Neural progenitor cell (in vitro differentiated cells): ENCODE data around the gene CYLD. TPM values are rescaled to one million over a fixed set of nuclear protein-coding genes. Genes with fewer than 3 reads are reported as not detected.

ENCODE experiments used
- DNase-seq: peaks from one replicate; pipeline ENCODE4 v3.0.0-alpha.2; 2016; ENCODE audit warnings: low spot score
- H2AFZ ChIP-seq: fragments of 200-600 bp; sonication (generic); replicated peaks from 2 replicates; pipeline ENCODE4 v1.6.1; 2016; ENCODE audit warnings: antibody characterized with exemption
- H3F3A ChIP-seq: fragments of 200-600 bp; sonication (generic); 2 replicates; pipeline ENCODE4 v1.6.1; 2016; ENCODE audit warnings: antibody characterized with exemption, low read depth
- H3K27ac ChIP-seq: fragments of 200-600 bp; sonication (generic); 2 replicates; pipeline ENCODE4 v1.5.1; 2016; ENCODE audit warnings: mild to moderate bottlenecking
- H3K27me3 ChIP-seq: fragments of 200-600 bp; sonication (generic); 2 replicates; pipeline ENCODE4 v1.6.1; 2016; ENCODE audit warnings: mild to moderate bottlenecking, moderate library complexity
- H3K36me3 ChIP-seq: fragments of 200-600 bp; sonication (generic); 2 replicates; pipeline ENCODE4 v1.5.1; 2016
- H3K4me1 ChIP-seq: fragments of 200-600 bp; sonication (generic); 2 replicates; pipeline ENCODE4 v1.6.1; 2016; ENCODE audit warnings: mixed run types
- H3K4me2 ChIP-seq: fragments of 200-600 bp; sonication (generic); 2 replicates; pipeline ENCODE4 v1.6.1; 2016
- H3K4me3 ChIP-seq: fragments of 200-600 bp; sonication (generic); 2 replicates; pipeline ENCODE4 v1.5.1; 2016
- H3K79me2 ChIP-seq: fragments of 200-600 bp; sonication (generic); 2 replicates; pipeline ENCODE4 v1.6.1; 2016; ENCODE audit warnings: low read depth
- H3K9ac ChIP-seq: fragments of 200-600 bp; sonication (generic); 2 replicates; pipeline ENCODE4 v1.6.1; 2016
- H3K9me3 ChIP-seq: fragments of 200-600 bp; sonication (generic); 2 replicates; pipeline ENCODE4 v1.5.1; 2016; ENCODE audit warnings: low read depth
- H4K20me1 ChIP-seq: fragments of 200-600 bp; sonication (generic); 2 replicates; pipeline ENCODE4 v1.6.1; 2016; ENCODE audit warnings: low read depth
- H3K27ac Mint-ChIP-seq: 3 replicates; pipeline ENCODE4 v1.8.0; 2021; ENCODE audit warnings: mixed read lengths
- H3K27me3 Mint-ChIP-seq: 2 replicates; pipeline ENCODE4 v1.8.0; 2022; ENCODE audit warnings: low read depth, mild to moderate bottlenecking, inconsistent platforms, moderate library complexity, mixed read lengths; ENCODE audit not compliant: insufficient read depth
- H3K36me3 Mint-ChIP-seq: 3 replicates; pipeline ENCODE4 v1.8.0; 2021; ENCODE audit warnings: mixed read lengths
- H3K4me1 Mint-ChIP-seq: 3 replicates; pipeline ENCODE4 v1.8.0; 2021; ENCODE audit warnings: mixed read lengths
- H3K4me3 Mint-ChIP-seq: 3 replicates; pipeline ENCODE4 v1.8.0; 2021; ENCODE audit warnings: mild to moderate bottlenecking, moderate library complexity, mixed read lengths
- H3K9me3 Mint-ChIP-seq: 3 replicates; pipeline ENCODE4 v1.8.0; 2020; ENCODE audit warnings: mixed read lengths
- EZH2 ChIP-seq: fragments of 200-600 bp; sonication (generic); IDR thresholded peaks from 2 replicates; pipeline ENCODE4 v1.6.1; 2017; ENCODE audit warnings: antibody characterized with exemption, mild to moderate bottlenecking, moderate library complexity
- EZH2phosphoT487 ChIP-seq: fragments of 200-600 bp; sonication (generic); IDR thresholded peaks from 2 replicates; pipeline ENCODE4 v1.6.1; 2017; ENCODE audit warnings: antibody characterized with exemption
- total RNA-seq: library from RNA; depleted of rRNA; stranded (reverse); fragments of >200 nt; gene quantifications from 2 replicates; pipeline ENCODE4 v1.2.3, GENCODE V29; 2015; ENCODE audit warnings: low replicate concordance
- TF ChIP-seq, protein P1 (sequence below): fragments of 200-600 bp; sonication (generic); IDR thresholded peaks from 2 replicates; pipeline ENCODE4 v1.5.1; 2017; ENCODE audit warnings: antibody characterized with exemption, mild to moderate bottlenecking

The CYLD gene
- total RNA-seq, 1 donor from 2014 or later = 22.0 TPM

DNA sequence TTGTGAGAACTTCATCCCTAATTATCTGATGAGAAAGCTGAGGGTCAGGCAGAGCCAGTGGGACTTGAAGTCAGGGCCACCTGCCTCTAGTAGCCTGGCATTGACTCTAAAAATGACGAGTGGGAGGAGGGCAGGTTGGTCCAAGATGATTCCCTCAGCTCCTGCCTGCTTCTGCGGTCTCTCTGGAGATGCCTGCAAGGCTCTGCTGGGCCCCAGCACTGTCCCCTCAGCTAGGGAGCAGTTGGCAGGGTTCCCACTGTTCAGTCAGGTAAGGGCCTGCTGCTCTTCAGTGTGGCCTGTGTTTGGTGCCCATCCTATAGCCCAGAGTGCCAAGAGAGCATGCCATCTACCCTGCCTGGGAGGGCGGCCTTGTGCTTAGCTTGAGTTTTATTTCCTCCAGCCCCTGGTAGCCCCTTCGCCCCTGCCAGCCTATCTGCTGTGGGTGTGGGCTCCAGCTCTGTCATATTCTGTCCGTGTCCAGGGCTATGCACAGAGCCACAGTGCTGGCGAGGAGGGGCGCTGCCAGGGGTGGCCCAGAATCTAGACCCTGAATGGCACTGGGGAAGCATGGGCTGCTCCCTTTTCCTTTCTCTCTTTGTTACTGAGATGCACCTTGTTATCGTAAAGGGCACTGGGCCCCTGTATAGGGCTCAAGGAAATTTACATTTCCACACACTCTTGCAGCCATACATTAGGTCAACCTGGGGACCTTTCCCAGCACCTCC lies 68.5 kb downstream of the CYLD start:
- Mint-ChIP-seq H3K9me3 (no peaks in the 10 kb centered on the region), H3K4me3 (no peak overlapping the region), H3K27me3 (peaks cover 8% of the 10 kb centered on the region), H3K27ac (no peak overlapping the region), H3K36me3 (no peaks in the 10 kb centered on the region), H3K4me1 (peaks cover 18% of the 10 kb centered on the region)
- no peaks in the 10 kb centered on the region for H3K27me3 ChIP-seq
- H3K79me2 ChIP-seq = no peaks in the 10 kb centered on the region
- TF ChIP-seq EZH2 (no peak), EZH2phosphoT487 (no peak)
- TF ChIP-seq, protein P1, sequence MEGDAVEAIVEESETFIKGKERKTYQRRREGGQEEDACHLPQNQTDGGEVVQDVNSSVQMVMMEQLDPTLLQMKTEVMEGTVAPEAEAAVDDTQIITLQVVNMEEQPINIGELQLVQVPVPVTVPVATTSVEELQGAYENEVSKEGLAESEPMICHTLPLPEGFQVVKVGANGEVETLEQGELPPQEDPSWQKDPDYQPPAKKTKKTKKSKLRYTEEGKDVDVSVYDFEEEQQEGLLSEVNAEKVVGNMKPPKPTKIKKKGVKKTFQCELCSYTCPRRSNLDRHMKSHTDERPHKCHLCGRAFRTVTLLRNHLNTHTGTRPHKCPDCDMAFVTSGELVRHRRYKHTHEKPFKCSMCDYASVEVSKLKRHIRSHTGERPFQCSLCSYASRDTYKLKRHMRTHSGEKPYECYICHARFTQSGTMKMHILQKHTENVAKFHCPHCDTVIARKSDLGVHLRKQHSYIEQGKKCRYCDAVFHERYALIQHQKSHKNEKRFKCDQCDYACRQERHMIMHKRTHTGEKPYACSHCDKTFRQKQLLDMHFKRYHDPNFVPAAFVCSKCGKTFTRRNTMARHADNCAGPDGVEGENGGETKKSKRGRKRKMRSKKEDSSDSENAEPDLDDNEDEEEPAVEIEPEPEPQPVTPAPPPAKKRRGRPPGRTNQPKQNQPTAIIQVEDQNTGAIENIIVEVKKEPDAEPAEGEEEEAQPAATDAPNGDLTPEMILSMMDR = no peak
- no peaks in the 10 kb centered on the region for H4K20me1 ChIP-seq
- no peaks in the 10 kb centered on the region for H3K9me3 ChIP-seq
- H3K9ac ChIP-seq = no peak overlapping the region
- H3K27ac ChIP-seq = no peak overlapping the region
- DNase-seq = no peak
- H3K4me3 ChIP-seq = no peak overlapping the region
- no peaks in the 10 kb centered on the region for H3F3A ChIP-seq
- no peak overlapping the region for H2AFZ ChIP-seq
- no peaks in the 10 kb centered on the region for H3K36me3 ChIP-seq
- peaks cover 5% of the 10 kb centered on the region for H3K4me1 ChIP-seq
- no peak overlapping the region for H3K4me2 ChIP-seq

DNA sequence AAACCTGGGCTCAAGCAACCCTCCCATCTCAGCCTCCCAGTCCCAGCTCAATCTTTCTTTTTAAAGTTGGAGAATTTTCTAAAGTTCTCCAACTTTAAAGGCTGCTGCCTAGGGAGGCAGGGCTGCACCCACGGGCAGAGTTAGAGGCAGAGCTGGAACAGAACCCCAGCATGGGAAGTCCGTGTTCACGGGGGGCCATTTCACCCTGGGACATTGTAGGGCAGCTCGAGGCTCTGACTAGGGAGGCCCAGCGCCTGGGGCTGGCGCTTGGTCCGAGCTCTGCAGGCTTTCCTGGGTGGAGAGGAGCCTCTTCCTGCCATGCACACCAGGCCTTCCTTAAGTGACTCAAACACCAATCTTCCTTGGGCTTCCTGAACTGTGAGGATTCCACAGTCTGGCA lies 70.2 kb downstream of the CYLD start:
- H3K27me3 ChIP-seq = no peaks in the 10 kb centered on the region
- H3K9ac ChIP-seq = no peak overlapping the region
- no peaks in the 10 kb centered on the region for H3K79me2 ChIP-seq
- H4K20me1 ChIP-seq = no peaks in the 10 kb centered on the region
- no peaks in the 10 kb centered on the region for H3K9me3 ChIP-seq
- H3K4me3 ChIP-seq = no peak overlapping the region
- H3F3A ChIP-seq = no peaks in the 10 kb centered on the region
- no peak for DNase-seq
- H3K9me3 Mint-ChIP-seq = no peaks in the 10 kb centered on the region
- no peaks in the 10 kb centered on the region for H3K36me3 Mint-ChIP-seq
- H3K27me3 Mint-ChIP-seq = peaks cover 11% of the 10 kb centered on the region
- H3K4me3 Mint-ChIP-seq = no peak overlapping the region
- H3K27ac ChIP-seq = no peak overlapping the region
- no peak overlapping the region for H3K4me2 ChIP-seq
- peaks cover 10% of the 10 kb centered on the region for H3K4me1 Mint-ChIP-seq
- no peak for TF ChIP-seq EZH2phosphoT487
- no peak overlapping the region for H2AFZ ChIP-seq
- H3K4me1 ChIP-seq = peaks cover 5% of the 10 kb centered on the region
- no peak overlapping the region for H3K27ac Mint-ChIP-seq
- no peaks in the 10 kb centered on the region for H3K36me3 ChIP-seq

DNA sequence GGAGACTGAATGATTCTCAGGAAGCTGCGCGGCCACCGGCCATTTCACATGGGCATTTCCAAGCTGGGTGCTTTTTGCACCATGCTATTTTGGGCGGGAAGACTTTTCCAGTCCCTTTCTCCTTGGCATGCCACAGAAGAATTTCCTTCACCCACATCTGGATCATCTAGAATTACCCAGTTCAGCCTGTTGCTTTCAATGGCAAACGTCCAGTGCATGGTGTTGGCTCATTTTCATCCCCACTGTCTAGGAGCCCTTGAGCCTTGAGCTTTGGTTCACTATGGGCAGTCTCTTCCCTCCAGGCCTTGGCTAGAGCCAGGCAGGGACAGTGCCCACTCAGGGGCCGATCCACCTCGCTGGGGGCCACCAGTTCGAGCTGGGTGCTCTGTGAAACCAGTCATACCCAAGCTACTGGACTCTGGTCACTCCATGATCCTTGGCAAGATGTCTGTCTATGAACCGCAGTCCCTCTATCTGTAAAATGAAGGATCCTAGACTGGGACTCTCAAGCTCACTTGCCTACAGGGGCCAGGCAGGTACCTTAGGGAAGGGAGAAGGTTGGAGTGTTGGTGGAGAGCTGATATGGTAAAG lies 71.1 kb downstream of the CYLD start:
- Histone ChIP-seq H3K9me3 (no peaks in the 10 kb centered on the region), H3K27ac (no peak overlapping the region), H3K4me1 (peaks cover 5% of the 10 kb centered on the region), H2AFZ (no peak overlapping the region), H4K20me1 (no peaks in the 10 kb centered on the region), H3K4me2 (no peak overlapping the region), H3K27me3 (no peaks in the 10 kb centered on the region), H3K79me2 (no peaks in the 10 kb centered on the region), H3F3A (no peaks in the 10 kb centered on the region), H3K4me3 (no peak overlapping the region), H3K36me3 (no peaks in the 10 kb centered on the region), H3K9ac (no peak overlapping the region)
- Mint-ChIP-seq H3K9me3 (no peaks in the 10 kb centered on the region), H3K27ac (no peak overlapping the region), H3K27me3 (peaks cover 16% of the 10 kb centered on the region), H3K36me3 (no peaks in the 10 kb centered on the region), H3K4me3 (no peak overlapping the region), H3K4me1 (peaks cover 10% of the 10 kb centered on the region)
- TF ChIP-seq, protein P1 = no peak
- TF ChIP-seq EZH2phosphoT487 (no peak), EZH2 (no peak)
- no peak for DNase-seq

DNA sequence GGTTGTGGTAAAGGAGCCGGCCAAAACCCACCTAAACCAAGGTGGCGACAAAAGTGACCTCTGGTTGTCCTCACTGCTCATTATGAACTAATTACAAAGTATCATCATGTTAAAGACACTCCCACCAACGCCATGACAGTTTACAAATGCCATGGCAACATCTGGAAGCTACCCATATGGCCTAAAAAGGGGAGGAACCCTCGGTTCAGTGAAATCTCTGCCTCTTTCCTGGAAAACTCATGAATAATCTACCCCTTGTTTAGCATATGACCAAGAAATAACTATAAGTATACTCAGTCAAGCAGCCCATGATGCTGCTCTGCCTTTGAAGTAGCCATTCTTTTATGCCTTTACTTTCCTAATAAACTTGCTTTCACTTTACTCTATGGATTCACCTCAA lies 72.2 kb downstream of the CYLD start:
- H3K27me3 Mint-ChIP-seq = peaks cover 16% of the 10 kb centered on the region
- no peak overlapping the region for H3K27ac Mint-ChIP-seq

More for the DNA sequence above, 72.2 kb downstream of the CYLD start:
- Histone ChIP-seq H3K9me3 (no peaks in the 10 kb centered on the region), H2AFZ (no peak overlapping the region), H3K4me2 (no peak overlapping the region), H3K4me1 (peaks cover 2% of the 10 kb centered on the region), H3K27me3 (no peaks in the 10 kb centered on the region), H3K27ac (no peak overlapping the region), H3K4me3 (no peak overlapping the region), H3F3A (no peaks in the 10 kb centered on the region), H3K36me3 (no peaks in the 10 kb centered on the region), H3K79me2 (no peaks in the 10 kb centered on the region), H3K9ac (no peak overlapping the region), H4K20me1 (no peaks in the 10 kb centered on the region)
- no peak overlapping the region for H3K4me3 Mint-ChIP-seq
- H3K36me3 Mint-ChIP-seq = no peaks in the 10 kb centered on the region
- peaks cover 5% of the 10 kb centered on the region for H3K4me1 Mint-ChIP-seq
- TF ChIP-seq, protein P1 = no peak
- TF ChIP-seq EZH2 (no peak), EZH2phosphoT487 (no peak)
- H3K9me3 Mint-ChIP-seq = no peaks in the 10 kb centered on the region
- DNase-seq = no peak
